ENCODE measurements around the gene FBXW8.

The FBXW8 gene

DNA sequence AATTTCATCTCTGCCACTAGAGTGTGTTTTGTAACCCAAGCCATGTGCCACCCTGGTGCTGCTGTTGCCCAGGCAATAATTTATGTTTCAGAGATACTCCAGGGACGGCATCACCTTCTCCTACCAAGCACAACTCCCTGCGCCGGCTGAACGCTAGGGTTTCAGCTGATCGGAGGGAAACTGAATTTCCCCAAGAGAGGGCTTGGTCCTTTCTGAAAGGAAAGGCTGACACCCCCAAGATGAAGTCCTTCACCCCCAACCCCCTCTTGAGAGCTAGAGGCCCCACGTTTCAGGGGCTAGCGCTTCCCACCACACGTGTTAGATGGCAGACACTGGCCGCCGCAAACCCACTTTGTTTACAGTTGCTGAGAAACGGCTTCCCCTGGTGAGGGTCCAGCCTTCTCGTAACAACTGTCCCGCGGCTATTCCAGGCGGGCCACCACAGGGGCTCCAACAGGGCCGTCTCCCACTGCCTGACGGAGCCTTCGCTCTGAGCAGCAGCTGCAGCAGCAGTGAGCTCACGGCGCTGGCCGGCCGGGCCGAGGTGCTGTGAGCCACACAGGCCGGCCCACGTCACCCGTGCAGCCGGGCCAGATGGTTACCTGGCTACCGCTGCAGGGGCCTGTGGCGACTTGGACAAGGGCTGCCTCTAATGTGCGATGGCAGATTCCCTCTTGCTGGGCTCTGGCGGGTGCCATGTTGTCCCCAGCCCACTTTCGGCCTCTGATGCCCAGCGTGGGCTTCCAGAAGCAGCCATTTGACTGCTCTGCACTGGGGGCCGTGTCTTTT, 122.0 kb downstream of the FBXW8 start:
- TF ChIP-seq, protein P1, sequence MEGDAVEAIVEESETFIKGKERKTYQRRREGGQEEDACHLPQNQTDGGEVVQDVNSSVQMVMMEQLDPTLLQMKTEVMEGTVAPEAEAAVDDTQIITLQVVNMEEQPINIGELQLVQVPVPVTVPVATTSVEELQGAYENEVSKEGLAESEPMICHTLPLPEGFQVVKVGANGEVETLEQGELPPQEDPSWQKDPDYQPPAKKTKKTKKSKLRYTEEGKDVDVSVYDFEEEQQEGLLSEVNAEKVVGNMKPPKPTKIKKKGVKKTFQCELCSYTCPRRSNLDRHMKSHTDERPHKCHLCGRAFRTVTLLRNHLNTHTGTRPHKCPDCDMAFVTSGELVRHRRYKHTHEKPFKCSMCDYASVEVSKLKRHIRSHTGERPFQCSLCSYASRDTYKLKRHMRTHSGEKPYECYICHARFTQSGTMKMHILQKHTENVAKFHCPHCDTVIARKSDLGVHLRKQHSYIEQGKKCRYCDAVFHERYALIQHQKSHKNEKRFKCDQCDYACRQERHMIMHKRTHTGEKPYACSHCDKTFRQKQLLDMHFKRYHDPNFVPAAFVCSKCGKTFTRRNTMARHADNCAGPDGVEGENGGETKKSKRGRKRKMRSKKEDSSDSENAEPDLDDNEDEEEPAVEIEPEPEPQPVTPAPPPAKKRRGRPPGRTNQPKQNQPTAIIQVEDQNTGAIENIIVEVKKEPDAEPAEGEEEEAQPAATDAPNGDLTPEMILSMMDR (IDR thresholded peaks at IDR 0.05; ENCODE audit: borderline replicate concordance, control extremely low read depth, extremely low read depth, insufficient read depth, missing control alignments), result no peak
- in situ Hi-C loops (cut with MboI; ENCODE audit: low sequenced_read_pairs, unreplicated experiment), result no loop called here
- DNase-seq (ENCODE audit: low spot score), result peak; percentile 42

DNA sequence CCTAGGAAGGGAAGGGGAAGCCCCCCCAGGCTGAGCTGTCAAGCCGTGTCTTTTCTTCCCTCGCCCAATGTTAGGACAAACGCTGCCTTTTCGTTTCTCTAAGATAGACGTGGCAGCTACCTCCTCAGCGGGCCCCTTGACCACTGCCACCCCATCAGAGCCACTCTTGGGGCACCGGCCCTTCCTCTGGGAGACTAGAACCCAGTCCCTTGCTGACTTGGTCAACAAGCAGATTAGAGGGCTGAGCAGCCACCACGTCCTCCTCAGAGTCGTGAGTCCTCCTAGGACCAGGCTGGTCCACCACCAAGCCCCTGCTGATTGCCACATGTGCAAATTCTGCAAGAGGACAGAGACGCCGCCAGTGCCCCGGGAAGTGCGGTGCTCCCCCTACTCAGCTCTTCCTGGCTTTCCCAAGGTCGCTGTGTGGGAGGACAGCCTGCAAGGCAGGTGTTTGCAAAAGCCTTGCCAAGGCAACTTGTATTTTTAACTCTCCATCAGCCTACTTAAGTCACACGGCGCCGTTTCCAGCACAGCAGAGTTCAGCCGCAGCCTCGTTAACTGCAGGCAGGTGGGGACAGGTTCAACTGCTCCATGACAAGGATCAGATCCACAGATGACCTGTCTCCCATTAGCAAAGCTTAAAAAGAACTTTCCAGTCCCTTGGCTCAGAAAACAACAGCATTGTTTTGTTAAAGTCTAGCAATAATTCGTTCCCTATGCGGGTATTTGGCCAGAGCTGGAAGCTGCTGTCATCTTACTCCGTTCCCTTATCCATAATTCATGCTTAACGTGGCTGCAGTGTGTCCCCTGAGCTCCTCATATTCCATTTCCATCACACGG, 122.9 kb downstream of the FBXW8 start:
- TF ChIP-seq, protein P1 (IDR thresholded peaks at IDR 0.05; ENCODE audit: borderline replicate concordance, control extremely low read depth, extremely low read depth, insufficient read depth, missing control alignments), result no peak
- DNase-seq (ENCODE audit: low spot score), result no peak
- in situ Hi-C loops (cut with MboI; ENCODE audit: low sequenced_read_pairs, unreplicated experiment), result no loop called here

DNA sequence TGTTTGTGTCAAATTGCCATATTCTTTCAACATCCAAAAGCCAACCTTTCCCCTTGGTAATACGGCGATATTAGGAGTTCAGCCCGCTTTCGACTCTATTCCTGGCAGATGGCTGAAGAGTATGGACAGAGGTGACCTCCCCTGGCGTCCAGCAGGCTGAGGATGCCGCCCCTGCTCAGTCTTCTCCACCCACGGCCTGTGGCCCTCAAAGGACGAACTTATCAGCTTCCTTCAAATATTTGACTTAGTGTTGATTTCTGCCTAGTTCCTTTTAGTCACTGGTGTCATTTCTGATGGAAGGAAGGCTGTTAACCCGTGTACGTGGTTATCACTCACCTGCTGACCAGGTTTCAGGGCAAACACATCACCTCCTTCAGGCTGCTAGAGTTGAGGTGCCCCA, 123.5 kb downstream of the FBXW8 start:
- TF ChIP-seq, protein P1 (IDR thresholded peaks at IDR 0.05; ENCODE audit: borderline replicate concordance, control extremely low read depth, extremely low read depth, insufficient read depth, missing control alignments), result no peak
- in situ Hi-C loops (cut with MboI; ENCODE audit: low sequenced_read_pairs, unreplicated experiment), result no loop called here

DNA sequence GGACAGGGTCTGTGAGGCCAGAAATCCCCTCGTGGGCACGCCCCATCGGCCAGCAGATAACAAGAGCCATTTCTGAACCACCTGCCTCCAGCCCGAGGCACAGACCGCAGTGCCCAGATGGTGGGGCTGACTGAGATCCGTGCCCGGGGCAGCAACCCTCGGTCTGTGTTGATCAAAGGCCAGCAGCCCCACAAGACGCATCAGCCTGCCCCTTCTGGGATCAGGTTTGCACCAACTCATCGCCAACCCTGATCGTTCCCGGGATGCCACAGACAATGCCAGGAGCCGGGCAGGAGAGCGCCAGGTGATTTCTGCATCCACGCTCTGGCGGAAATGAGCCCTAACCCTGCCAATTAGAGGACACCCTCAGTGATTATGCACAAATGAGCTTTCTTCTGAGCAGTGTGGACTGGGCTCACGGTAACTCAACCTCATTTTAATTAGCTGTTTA, 124.0 kb downstream of the FBXW8 start:
- DNase-seq (ENCODE audit: low spot score), result no peak
- in situ Hi-C loops (cut with MboI; ENCODE audit: low sequenced_read_pairs, unreplicated experiment), result no loop called here
- TF ChIP-seq, protein P1 (IDR thresholded peaks at IDR 0.05; ENCODE audit: borderline replicate concordance, control extremely low read depth, extremely low read depth, insufficient read depth, missing control alignments), result no peak

More for the DNA sequence above, 123.5 kb downstream of the FBXW8 start:
- DNase-seq (ENCODE audit: low spot score), result no peak

DNA sequence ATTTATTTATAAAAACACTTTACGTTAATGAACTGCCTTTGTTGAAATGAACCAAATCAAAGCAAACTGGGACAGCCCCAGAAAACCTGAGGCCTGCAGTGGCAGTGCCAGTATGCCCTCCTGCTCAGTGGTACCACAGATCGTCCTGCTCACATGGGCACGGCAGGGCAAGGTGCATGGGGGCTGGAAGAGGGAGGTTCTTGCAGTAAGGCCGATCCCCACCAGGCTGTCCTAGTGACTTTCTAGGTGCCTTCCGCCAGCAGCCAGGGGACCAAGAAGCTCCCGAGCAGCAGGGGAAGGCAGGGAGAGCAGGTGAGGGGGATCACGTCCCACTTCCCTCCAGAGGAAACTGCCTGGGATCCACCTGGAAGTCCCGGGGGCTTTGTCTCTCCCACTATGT, 124.5 kb downstream of the FBXW8 start:
- in situ Hi-C loops (cut with MboI; ENCODE audit: low sequenced_read_pairs, unreplicated experiment), result no loop called here
- DNase-seq (ENCODE audit: low spot score), result no peak
- TF ChIP-seq, protein P1 (IDR thresholded peaks at IDR 0.05; ENCODE audit: borderline replicate concordance, control extremely low read depth, extremely low read depth, insufficient read depth, missing control alignments), result no peak

DNA sequence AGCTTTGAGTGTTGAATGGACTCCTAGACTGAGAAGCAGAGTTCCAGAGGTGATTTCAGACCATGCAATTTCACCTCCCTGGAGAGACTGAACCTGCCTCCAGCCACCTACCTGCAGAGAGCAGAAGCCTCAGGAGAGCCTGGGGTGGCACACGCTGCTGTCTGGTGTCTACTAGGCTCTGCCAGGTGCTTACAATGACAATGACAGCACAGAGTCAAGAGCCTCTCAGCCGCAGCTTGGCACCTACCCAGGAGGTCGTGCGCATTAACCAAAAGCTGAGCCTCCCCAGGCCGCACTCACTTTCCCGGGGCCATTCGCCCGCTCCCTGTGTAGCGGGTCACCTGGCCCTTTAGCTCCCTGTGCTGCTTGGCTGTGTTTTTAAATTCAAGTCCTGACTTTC, 125.3 kb downstream of the FBXW8 start:
- DNase-seq (ENCODE audit: low spot score), result no peak
- in situ Hi-C loops (cut with MboI; ENCODE audit: low sequenced_read_pairs, unreplicated experiment), result no loop called here
- TF ChIP-seq, protein P1 (IDR thresholded peaks at IDR 0.05; ENCODE audit: borderline replicate concordance, control extremely low read depth, extremely low read depth, insufficient read depth, missing control alignments), result no peak

Measured in GM13976 (cell line).